Vagina (tissue), 2 donors: Measurements from ENCODE around the gene IPO5. TPM values are rescaled to one million over a fixed set of nuclear protein-coding genes. Genes with fewer than 3 reads are reported as not detected.

ENCODE experiments used
- DNase-seq, 2 donors: peaks; one replicate each; pipeline ENCODE4 v3.0.0-alpha.2; 2017; ENCODE audit errors: extremely low spot score in 2 of 2
- H3K27ac ChIP-seq: fragments of 200-600 bp; sonication (generic); one replicate; pipeline ENCODE4 v1.5.1; 2019
- H3K27me3 ChIP-seq: fragments of 200-600 bp; sonication (generic); one replicate; pipeline ENCODE4 v1.5.1; 2019
- H3K36me3 ChIP-seq, 2 donors: fragments of 200-600 bp; sonication (generic); one replicate each; pipeline ENCODE4 v1.5.1; 2017 to 2019
- H3K4me1 ChIP-seq: fragments of 200-600 bp; sonication (generic); one replicate; pipeline ENCODE4 v1.5.1; 2019
- H3K4me3 ChIP-seq, 2 donors: fragments of 200-600 bp; sonication (generic); 1 replicate in 1 of 2; 2 replicates in 1 of 2; pipeline ENCODE4 v1.5.1; 2016 to 2019
- H3K9me3 ChIP-seq: fragments of 200-600 bp; sonication (generic); one replicate; pipeline ENCODE4 v1.5.1; 2019
- POLR2A ChIP-seq, 2 donors: fragments of 450-650 bp; IDR thresholded peaks; one replicate each; pipeline ENCODE4 v1.6.1; 2017; ENCODE audit warnings: antibody characterized with exemption in 2 of 2, mild to moderate bottlenecking in 2 of 2, moderate library complexity in 2 of 2
- POLR2AphosphoS5 ChIP-seq, 2 donors: sonication (generic); formaldehyde crosslinking; IDR thresholded peaks; one replicate each; pipeline ENCODE4 v1.9.0; 2017; ENCODE audit warnings: antibody characterized with exemption in 2 of 2, mild to moderate bottlenecking in 2 of 2, low read depth in 1 of 2; ENCODE audit not compliant: insufficient read depth in 1 of 2
- intact Hi-C: fragments of 100-400 bp; cut with DNase I; formaldehyde crosslinking; loops from one replicate; pipeline ENCODE4 v1.15.1; 2023
- total RNA-seq: library from RNA; depleted of rRNA; stranded (reverse); fragments of >200 nt; gene quantifications from one replicate; pipeline ENCODE4 v1.2.3, GENCODE V29; 2016
- TF ChIP-seq, protein P1 (sequence below), 3 experiments: fragments of 450-650 bp in 2 of 3; fragments of 200-600 bp in 1 of 3; sonication (generic) in 1 of 3; IDR thresholded peaks; one replicate each; pipeline ENCODE4 v1.5.1; 2017 to 2019; ENCODE audit warnings: antibody characterized with exemption in 3 of 3, mild to moderate bottlenecking in 2 of 3, moderate library complexity in 2 of 3

Gene IPO5
- total RNA-seq, 1 donor from 2014 or later: 79.1 TPM

DNA sequence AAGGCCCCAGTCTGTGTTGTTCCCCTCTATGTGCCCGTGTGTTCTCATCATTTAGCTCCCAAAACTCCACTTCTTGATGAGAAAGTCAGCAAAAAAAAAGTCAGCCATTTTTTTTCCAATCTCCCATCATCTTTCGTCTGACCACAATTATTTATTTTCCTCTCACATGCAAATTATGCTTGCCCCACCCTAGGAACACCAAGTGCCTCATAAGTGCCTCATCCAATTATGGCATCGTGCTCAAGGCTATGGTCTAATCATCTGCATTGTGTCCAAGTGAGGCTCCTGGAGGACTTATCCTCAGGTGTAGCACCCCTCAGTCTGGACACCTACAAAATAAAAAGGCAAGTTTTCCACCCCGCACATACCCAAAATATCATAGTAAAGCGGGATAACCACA lies 20.8 kb upstream of the IPO5 start:
- no peaks in the 10 kb centered on the region for H3K27me3 ChIP-seq
- no peak overlapping the region for H3K27ac ChIP-seq
- TF ChIP-seq, protein P1, sequence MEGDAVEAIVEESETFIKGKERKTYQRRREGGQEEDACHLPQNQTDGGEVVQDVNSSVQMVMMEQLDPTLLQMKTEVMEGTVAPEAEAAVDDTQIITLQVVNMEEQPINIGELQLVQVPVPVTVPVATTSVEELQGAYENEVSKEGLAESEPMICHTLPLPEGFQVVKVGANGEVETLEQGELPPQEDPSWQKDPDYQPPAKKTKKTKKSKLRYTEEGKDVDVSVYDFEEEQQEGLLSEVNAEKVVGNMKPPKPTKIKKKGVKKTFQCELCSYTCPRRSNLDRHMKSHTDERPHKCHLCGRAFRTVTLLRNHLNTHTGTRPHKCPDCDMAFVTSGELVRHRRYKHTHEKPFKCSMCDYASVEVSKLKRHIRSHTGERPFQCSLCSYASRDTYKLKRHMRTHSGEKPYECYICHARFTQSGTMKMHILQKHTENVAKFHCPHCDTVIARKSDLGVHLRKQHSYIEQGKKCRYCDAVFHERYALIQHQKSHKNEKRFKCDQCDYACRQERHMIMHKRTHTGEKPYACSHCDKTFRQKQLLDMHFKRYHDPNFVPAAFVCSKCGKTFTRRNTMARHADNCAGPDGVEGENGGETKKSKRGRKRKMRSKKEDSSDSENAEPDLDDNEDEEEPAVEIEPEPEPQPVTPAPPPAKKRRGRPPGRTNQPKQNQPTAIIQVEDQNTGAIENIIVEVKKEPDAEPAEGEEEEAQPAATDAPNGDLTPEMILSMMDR (IDR thresholded peaks at IDR 0.05): no peak
- TF ChIP-seq POLR2A (IDR thresholded peaks at IDR 0.05): no peak
- TF ChIP-seq POLR2AphosphoS5 (IDR thresholded peaks at IDR 0.05; ENCODE audit: insufficient read depth in 1 of 2, low read depth in 1 of 2): no peak
- H3K9me3 ChIP-seq: no peaks in the 10 kb centered on the region
- intact Hi-C loops: no loop called here
- no peaks in the 10 kb centered on the region for H3K4me1 ChIP-seq
- H3K36me3 ChIP-seq: no peaks in the 10 kb centered on the region
- H3K4me3 ChIP-seq: no peak overlapping the region
- DNase-seq: no peak

DNA sequence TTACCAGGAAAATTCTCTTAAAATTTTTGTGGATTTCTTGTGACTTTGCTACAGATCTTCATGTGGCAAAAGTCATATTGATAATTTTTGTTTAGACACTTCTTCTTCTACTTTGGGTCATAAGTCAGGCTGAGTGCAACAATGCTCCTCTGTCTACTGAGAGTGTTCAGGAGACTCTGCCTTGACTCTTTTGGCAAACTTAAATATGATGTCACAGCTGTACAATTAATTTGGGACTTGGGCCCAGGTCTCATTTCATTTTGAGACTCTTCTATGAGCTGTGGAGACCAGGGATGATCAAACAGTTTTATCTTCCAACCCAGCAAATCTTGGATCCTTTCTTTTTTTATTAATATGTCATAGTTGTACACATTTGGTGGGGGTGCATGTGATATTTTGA lies 19.7 kb upstream of the IPO5 start:
- DNase-seq: no peak
- H3K27ac ChIP-seq: no peak overlapping the region
- no peaks in the 10 kb centered on the region for H3K9me3 ChIP-seq
- no peaks in the 10 kb centered on the region for H3K4me1 ChIP-seq
- TF ChIP-seq, protein P1 (IDR thresholded peaks at IDR 0.05): no peak
- TF ChIP-seq POLR2A (IDR thresholded peaks at IDR 0.05): no peak
- TF ChIP-seq POLR2AphosphoS5 (IDR thresholded peaks at IDR 0.05; ENCODE audit: insufficient read depth in 1 of 2, low read depth in 1 of 2): no peak
- no peak overlapping the region for H3K4me3 ChIP-seq
- intact Hi-C loops: no loop called here
- H3K27me3 ChIP-seq: no peaks in the 10 kb centered on the region
- no peaks in the 10 kb centered on the region for H3K36me3 ChIP-seq

DNA sequence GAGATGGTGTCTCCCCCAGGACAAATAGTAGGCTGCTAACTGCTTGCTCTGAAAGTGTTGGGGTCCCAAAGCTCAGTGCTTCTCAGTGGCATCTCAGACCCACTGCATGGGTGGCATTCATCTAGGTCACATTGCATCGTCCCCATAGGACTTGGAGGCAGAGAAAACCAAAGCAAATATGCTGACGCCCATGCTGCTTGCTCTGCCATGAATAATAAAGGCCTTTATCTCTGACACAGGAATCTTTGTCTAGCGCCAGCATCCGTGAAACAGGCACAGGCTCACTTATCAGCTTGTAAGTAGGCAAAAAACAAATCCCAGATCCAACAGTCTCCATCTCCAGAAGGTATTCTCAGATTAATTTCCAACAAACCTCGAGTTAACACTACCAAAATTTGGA lies 18.9 kb upstream of the IPO5 start:
- no peak overlapping the region for H3K4me3 ChIP-seq
- H3K4me1 ChIP-seq: no peaks in the 10 kb centered on the region
- intact Hi-C loops: no loop called here
- no peak for TF ChIP-seq POLR2AphosphoS5 (IDR thresholded peaks at IDR 0.05; ENCODE audit: insufficient read depth in 1 of 2, low read depth in 1 of 2)
- H3K36me3 ChIP-seq: no peaks in the 10 kb centered on the region
- no peak overlapping the region for H3K27ac ChIP-seq
- no peak for DNase-seq
- H3K9me3 ChIP-seq: no peaks in the 10 kb centered on the region
- no peaks in the 10 kb centered on the region for H3K27me3 ChIP-seq

- no peaks in the 10 kb centered on the region for H3K4me1 ChIP-seq
- H3K27ac ChIP-seq: no peak overlapping the region
- no peak overlapping the region for H3K4me3 ChIP-seq
- H3K9me3 ChIP-seq: no peaks in the 10 kb centered on the region
- TF ChIP-seq, protein P1 (IDR thresholded peaks at IDR 0.05): no peak
- no peak for TF ChIP-seq POLR2A (IDR thresholded peaks at IDR 0.05)
- TF ChIP-seq POLR2AphosphoS5 (IDR thresholded peaks at IDR 0.05; ENCODE audit: insufficient read depth in 1 of 2, low read depth in 1 of 2): no peak
- DNase-seq: no peak
- no peaks in the 10 kb centered on the region for H3K27me3 ChIP-seq
- intact Hi-C loops: no loop called here
- H3K36me3 ChIP-seq: no peaks in the 10 kb centered on the region
These were observed 18.4 kb upstream of the IPO5 start for GRCh38 chr13:97935071-97935470.

- H3K27ac ChIP-seq: no peak overlapping the region
- intact Hi-C loops: no loop called here
- TF ChIP-seq POLR2AphosphoS5 (IDR thresholded peaks at IDR 0.05; ENCODE audit: insufficient read depth in 1 of 2, low read depth in 1 of 2) (no peak), POLR2A (IDR thresholded peaks at IDR 0.05) (no peak)
- TF ChIP-seq, protein P1 (IDR thresholded peaks at IDR 0.05): no peak
- H3K4me1 ChIP-seq: no peaks in the 10 kb centered on the region
- no peaks in the 10 kb centered on the region for H3K27me3 ChIP-seq
- H3K36me3 ChIP-seq: no peaks in the 10 kb centered on the region
- DNase-seq: no peak
- no peak overlapping the region for H3K4me3 ChIP-seq
- H3K9me3 ChIP-seq: no peaks in the 10 kb centered on the region
These were observed 17.4 kb upstream of the IPO5 start for GRCh38 chr13:97936036-97936435.
